Measurements from ENCODE around the gene TPST2.

TPST2 gene

GRCh38 chr22:26579331-26579886 lies 10.5 kb downstream of the TPST2 start:
- no peak for DNase-seq

- DNase-seq: no peak
These were observed 12.9 kb downstream of the TPST2 start for GRCh38 chr22:26577081-26577480.

- no peak for DNase-seq
These were observed 13.8 kb downstream of the TPST2 start for GRCh38 chr22:26576026-26576680.

GRCh38 chr22:26574001-26574723 lies 15.8 kb downstream of the TPST2 start:
- no peak for DNase-seq

GRCh38 chr22:26573026-26573662 lies 16.8 kb downstream of the TPST2 start:
- no peak for DNase-seq

- no peak for DNase-seq
These were observed 18.9 kb downstream of the TPST2 start for GRCh38 chr22:26570864-26571525.

GRCh38 chr22:26570115-26570514 lies 19.8 kb downstream of the TPST2 start:
- DNase-seq: no peak

- no peak for DNase-seq
These were observed 21.7 kb downstream of the TPST2 start for GRCh38 chr22:26568207-26568706.

GRCh38 chr22:26567610-26568009 lies 22.3 kb downstream of the TPST2 start:
- DNase-seq: no peak

GRCh38 chr22:26566994-26567393 lies 22.9 kb downstream of the TPST2 start:
- DNase-seq: no peak

GRCh38 chr22:26565889-26566288 lies 24.0 kb downstream of the TPST2 start:
- no peak for DNase-seq

- DNase-seq: no peak
These were observed 24.8 kb downstream of the TPST2 start for GRCh38 chr22:26565181-26565580.

GRCh38 chr22:26564672-26565071 lies 25.3 kb downstream of the TPST2 start:
- no peak for DNase-seq

GRCh38 chr22:26564181-26564580 lies 25.8 kb downstream of the TPST2 start:
- DNase-seq: no peak

GRCh38 chr22:26563022-26563421 lies 26.9 kb downstream of the TPST2 start:
- no peak for DNase-seq

- DNase-seq: no peak
These were observed 28.0 kb downstream of the TPST2 start for GRCh38 chr22:26561756-26562417.

GRCh38 chr22:26559961-26560575 lies 29.9 kb downstream of the TPST2 start:
- DNase-seq: no peak

- no peak for DNase-seq
These were observed 31.6 kb downstream of the TPST2 start for GRCh38 chr22:26558248-26558895.

GRCh38 chr22:26556904-26557303 lies 33.0 kb downstream of the TPST2 start:
- DNase-seq: no peak

- DNase-seq: no peak
These were observed 34.5 kb downstream of the TPST2 start for GRCh38 chr22:26555478-26555877.

- DNase-seq: no peak
These were observed 35.0 kb downstream of the TPST2 start for GRCh38 chr22:26554956-26555355.

All from NCI-H187 treated with DMSO at 0.1 percent for 48 hours (cell line).